ENCODE measurements around the gene FOXL1.

GRCh38 chr16:86598607-86599565, 20.5 kb downstream of the FOXL1 start:
- TF ChIP-seq CTCF (conservative IDR thresholded peaks at IDR 0.05; ENCODE audit: low read depth, low read length) = no peak
- no peak for TF ChIP-seq EZH2 (IDR thresholded peaks at IDR 0.05; ENCODE audit: borderline replicate concordance, low read depth, low read length, poor library complexity, severe bottlenecking)
